Panc1 (cell line): Measurements from ENCODE around the gene ITM2C.

ENCODE experiments used
- CTCF ChIP-seq: fragments of 450-650 bp; IDR thresholded peaks from 2 replicates; pipeline ENCODE4 v1.5.1; 2017; ENCODE audit warnings: mild to moderate bottlenecking
- POLR2AphosphoS5 ChIP-seq: IDR thresholded peaks from 2 replicates; pipeline ENCODE4 v1.6.1; 2012; ENCODE audit warnings: mild to moderate bottlenecking, low read depth, low read length, moderate library complexity
- REST ChIP-seq, 2 experiments: IDR thresholded peaks; 2 replicates each; pipeline ENCODE4 v1.6.1; 2011 to 2012; ENCODE audit warnings: low read depth in 2 of 2, control low read depth in 1 of 2, low read length in 1 of 2, mild to moderate bottlenecking in 1 of 2, moderate library complexity in 1 of 2; ENCODE audit not compliant: insufficient read depth in 1 of 2
- SIN3A ChIP-seq: IDR thresholded peaks from 2 replicates; pipeline ENCODE4 v1.6.1; 2012; ENCODE audit warnings: low read depth, mild to moderate bottlenecking, low read length, moderate library complexity, borderline replicate concordance; ENCODE audit not compliant: insufficient read depth
- TCF7L2 ChIP-seq: IDR thresholded peaks from 2 replicates; pipeline ENCODE4 v1.6.1; 2011; ENCODE audit warnings: mild to moderate bottlenecking, low read depth, low read length, inconsistent platforms

GRCh38 chr2:230868947-230869913 is 4.5 kb downstream of the ITM2C start:
- TF ChIP-seq CTCF, result no peak
- TF ChIP-seq REST (IDR thresholded peaks at IDR 0.05; ENCODE audit: insufficient read depth in 1 of 2, low read depth in 2 of 2, low read length in 1 of 2), result no peak
- no peak for TF ChIP-seq SIN3A
- TF ChIP-seq POLR2AphosphoS5, result no peak
- TF ChIP-seq TCF7L2, result no peak
